HepG2 (cell line): ENCODE results near the gene STUM. TPM values are rescaled to one million over a fixed set of nuclear protein-coding genes. Genes with fewer than 3 reads are reported as not detected.

Source experiments
- ATAC-seq: fragments of 200-7000 bp; cut with Tn5 transposase; 3 replicates; pipeline ENCODE4 v1.9.1; 2020; ENCODE audit warnings: mild to moderate bottlenecking, moderate library complexity
- BruUV-seq: library from RNA; stranded (reverse); fragments of 400-500 nt; replicated peaks from 2 replicates; lab custom pipeline; 2021; lab: Mats Ljungman, UMichigan
- CTCF ChIA-PET: fragments of 300-600 bp; formaldehyde crosslinking; extraction: SDS; loops from one replicate; lab custom pipeline; 2021; ENCODE audit warnings: low total read pairs, inconsistent platforms, low intra/inter-chr PET ratio; lab: Yijun Ruan, JAX
- POLR2A ChIA-PET: fragments of 350-600 bp; sonication (Branson Sonifier 250); formaldehyde crosslinking; loops from one replicate; lab custom pipeline; 2020; ENCODE audit warnings: antibody characterized with exemption, inconsistent platforms; lab: Yijun Ruan, JAX
- DNase-seq: peaks from one replicate; pipeline ENCODE4 v3.0.0-alpha.2; 2015; ENCODE audit warnings: low spot score
- FAIRE-seq: peaks from 3 replicates; lab custom pipeline; 2011; peaks lifted over from hg19 to GRCh38; lab: Jason Lieb, UNC
- H2AFZ ChIP-seq: one replicate; pipeline ENCODE4 v1.6.1; 2011; ENCODE audit warnings: low read length, inconsistent platforms
- H3K27ac ChIP-seq: fragments of 300-600 bp; 3 replicates; pipeline ENCODE4 v1.8.0; 2011; ENCODE audit warnings: mixed run types, mild to moderate bottlenecking, mixed read lengths, low read length, inconsistent platforms; ENCODE audit not compliant: insufficient read depth; ENCODE audit errors: extremely low read length
- H3K27me3 ChIP-seq, 2 experiments: fragments of 200-600 bp in 1 of 2; 2 replicates in 1 of 2; 3 replicates in 1 of 2; pipeline versions ENCODE4 v1.6.0 to v1.8.0; 2011; ENCODE audit warnings: low read length in 2 of 2, mild to moderate bottlenecking in 2 of 2, moderate library complexity in 2 of 2, inconsistent platforms in 1 of 2; ENCODE audit not compliant: insufficient read depth in 2 of 2, control insufficient read depth in 1 of 2
- H3K36me3 ChIP-seq, 2 experiments: fragments of 200-600 bp in 1 of 2; replicated peaks in 1 of 2; 2 replicates in 1 of 2; 3 replicates in 1 of 2; pipeline versions ENCODE4 v1.5.1 to v1.8.0; 2011; ENCODE audit warnings: low read length in 2 of 2, inconsistent platforms in 1 of 2; ENCODE audit not compliant: insufficient read depth in 2 of 2, control insufficient read depth in 1 of 2
- H3K4me1 ChIP-seq: 2 replicates; pipeline ENCODE4 v1.5.1; 2012; ENCODE audit warnings: low read length, inconsistent platforms; ENCODE audit not compliant: insufficient read depth
- H3K4me2 ChIP-seq: 2 replicates; pipeline ENCODE4 v1.6.0; 2011; ENCODE audit warnings: low read depth, low read length, inconsistent platforms
- H3K4me3 ChIP-seq, 3 experiments: fragments of 200-600 bp in 1 of 3; sonication (generic), shearing (Covaris generic) in 1 of 3; replicated peaks in 1 of 3; 2 replicates each; pipeline ENCODE4 v1.5.1; 2011 to 2016; ENCODE audit warnings: low read length in 3 of 3, inconsistent platforms in 2 of 3, low read depth in 2 of 3, mild to moderate bottlenecking in 2 of 3, control low read depth in 1 of 3, mixed read lengths in 1 of 3; ENCODE audit not compliant: insufficient read depth in 1 of 3
- H3K79me2 ChIP-seq: one replicate; pipeline ENCODE4 v1.6.1; 2011; ENCODE audit warnings: low read length, inconsistent platforms; ENCODE audit not compliant: insufficient read depth
- H3K9ac ChIP-seq: 2 replicates; pipeline ENCODE4 v1.6.0; 2011; ENCODE audit warnings: mild to moderate bottlenecking, low read depth, low read length, inconsistent platforms; ENCODE audit not compliant: insufficient read depth
- H3K9me3 ChIP-seq: 2 replicates; pipeline ENCODE4 v1.5.1; 2012; ENCODE audit warnings: mild to moderate bottlenecking, low read length
- H4K20me1 ChIP-seq: 2 replicates; pipeline ENCODE4 v1.6.0; 2011; ENCODE audit warnings: inconsistent platforms, mild to moderate bottlenecking, low read length, moderate library complexity; ENCODE audit not compliant: insufficient read depth
- HNRNPUL1 ChIP-seq: fragments of 200-400 bp; formaldehyde crosslinking; IDR thresholded peaks from 2 replicates; pipeline ENCODE4 v1.6.1; 2017; ENCODE audit warnings: low read depth, mild to moderate bottlenecking, low read length, moderate library complexity
- KLF13 ChIP-seq: sonication (generic); formaldehyde crosslinking; IDR thresholded peaks from 2 replicates; pipeline ENCODE4 v1.4.0; 2020; ENCODE audit warnings: mild to moderate bottlenecking, missing genetic modification reagents
- KLF16 ChIP-seq, 2 experiments: sonication (generic) in 1 of 2; formaldehyde crosslinking in 1 of 2; IDR thresholded peaks; 2 replicates each; pipeline versions ENCODE4 v1.6.1 to v1.8.0; 2016 to 2023; ENCODE audit warnings: missing genetic modification reagents in 2 of 2, missing compliant biosample characterization in 1 of 2
- MNT ChIP-seq: fragments of 450-650 bp; IDR thresholded peaks from 2 replicates; pipeline ENCODE4 v1.6.1; 2016
- RCOR2 ChIP-seq: IDR thresholded peaks from 2 replicates; pipeline ENCODE4 v1.6.1; 2016; ENCODE audit warnings: missing biosample characterization, missing genetic modification reagents
- ZNF280D ChIP-seq: sonication (generic); formaldehyde crosslinking; IDR thresholded peaks from 2 replicates; pipeline ENCODE4 v1.5.1; 2020; ENCODE audit warnings: mild to moderate bottlenecking, missing genetic modification reagents
- whole genome bisulfite sequencing: methylation state at CpG from one replicate; pipeline ENCODE4 v1.1.6; 2017; ENCODE audit warnings: low lambda C conversion rate; 5-methylcytosine and 5-hydroxymethylcytosine counted together
- in situ Hi-C: cut with HindIII; loops from 2 replicates; pipeline ENCODE4 v1.10.0; 2017; ENCODE audit warnings: low pct_unique_long_range_greater_than_20kb; ENCODE audit not compliant: extremely low pct_ligation_motif_present
- intact Hi-C: fragments of 100-400 bp; cut with micrococcal nuclease; formaldehyde crosslinking; loops from one replicate; pipeline ENCODE4 v1.10.0; 2022; ENCODE audit not compliant: unreplicated experiment
- polyA plus RNA-seq, 8 experiments: library from polyadenylated mRNA; depleted of rRNA in 3 of 8; stranded (reverse) in 7 of 8; unstranded in 1 of 8; fragments of >200 nt; fragmentation: Illumina TruSeq in 4 of 8; extraction: Trizol in 4 of 8; gene quantifications; 2 replicates each; pipeline versions ENCODE4 v1.2.1 to v1.2.3, GENCODE V29; 2011 to 2016; ENCODE audit warnings: low read depth in 4 of 8, missing spikeins in 1 of 8, mixed read lengths in 1 of 8; ENCODE audit not compliant: insufficient read depth in 1 of 8
- total RNA-seq, 5 experiments: library from RNA; depleted of rRNA; stranded (reverse); fragments of >200 nt; fragmentation: Illumina TruSeq; extraction: Trizol; gene quantifications; 2 replicates each; pipeline ENCODE4 v1.2.3, GENCODE V29; 2016; ENCODE audit warnings: low read depth in 1 of 5

Gene STUM
- total and polyA plus RNA-seq, 2 of the 13 experiments (the other 11 are each of a cell fraction or from before 2014, with no cell fraction given) = not detected

DNA sequence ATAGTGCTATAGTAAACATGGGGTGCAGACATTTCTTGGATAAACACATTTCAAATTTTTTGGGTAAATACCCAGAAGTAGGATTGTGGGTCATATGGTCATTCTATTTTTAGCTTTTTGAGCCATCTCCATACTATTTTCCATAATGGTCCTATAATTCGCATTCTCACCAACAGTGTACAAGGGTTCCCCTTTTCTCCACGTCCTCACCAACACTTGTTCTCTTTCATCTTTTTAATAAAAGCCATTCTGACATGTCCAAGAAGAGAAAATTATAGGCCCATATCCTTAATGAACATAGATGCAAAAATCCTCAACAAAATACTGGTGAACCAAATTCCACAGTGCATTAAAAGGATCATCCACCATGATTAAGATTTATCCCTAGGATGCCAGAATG, 8.9 kb downstream of the STUM start:
- Histone ChIP-seq H4K20me1 (no peaks in the 10 kb centered on the region), H3K27ac (no peak overlapping the region), H3K36me3 (no peaks in the 10 kb centered on the region), H2AFZ (no peak overlapping the region), H3K79me2 (no peaks in the 10 kb centered on the region)
- no peak for ATAC-seq
- POLR2A ChIA-PET = no interaction called here
- no peak for TF ChIP-seq KLF16 (CRISPR knock-in tag; IDR thresholded peaks at IDR 0.05)
- no peak for TF ChIP-seq RCOR2
- no peak for TF ChIP-seq KLF13
- no peak for TF ChIP-seq HNRNPUL1
- TF ChIP-seq, all 625 proteins: peak for 0
- WGBS = 44% methylated on average over 2 of the region's 2 CpGs
- no peaks in the 10 kb centered on the region for H3K9me3 ChIP-seq
- H3K9ac ChIP-seq = no peak overlapping the region
- no peak for FAIRE-seq
- CTCF ChIA-PET = no interaction called here
- no peak for DNase-seq
- H3K27me3 ChIP-seq = peaks cover 0 to 15% of the 10 kb centered on the region in 2 experiments; a peak in 3 of 5 replicates
- BruUV-seq = no TSS peak
- peaks cover 8% of the 10 kb centered on the region; the same call in 1 of the 2 replicates for H3K4me1 ChIP-seq
- no peak overlapping the region for H3K4me2 ChIP-seq
- intact Hi-C loops (no loop called here), in situ Hi-C loops (no loop called here)
- H3K4me3 ChIP-seq = no peak overlapping the region

- ChIA-PET CTCF (no interaction called here), POLR2A (no interaction called here)
- no peaks in the 10 kb centered on the region for H3K36me3 ChIP-seq
- BruUV-seq = no TSS peak
- no peak overlapping the region for H2AFZ ChIP-seq
- TF ChIP-seq ZNF280D (CRISPR knock-in tag) = no peak
- TF ChIP-seq MNT = peak; percentile 36; the same call in 1 of the 2 replicates
- H3K9ac ChIP-seq = no peak overlapping the region
- DNase-seq (no peak), FAIRE-seq (no peak), ATAC-seq (no peak)
- H3K9me3 ChIP-seq = no peaks in the 10 kb centered on the region
- peaks cover 8% of the 10 kb centered on the region; the same call in 1 of the 2 replicates for H3K4me1 ChIP-seq
- no peaks in the 10 kb centered on the region for H4K20me1 ChIP-seq
- no peak overlapping the region for H3K4me2 ChIP-seq
- 38% methylated on average over 6 of the region's 6 CpGs for WGBS
- no peaks in the 10 kb centered on the region for H3K79me2 ChIP-seq
- no peak overlapping the region for H3K27ac ChIP-seq
- in situ Hi-C loops (no loop called here), intact Hi-C loops (no loop called here)
- H3K4me3 ChIP-seq = no peak overlapping the region
- H3K27me3 ChIP-seq = peaks cover 0 to 15% of the 10 kb centered on the region in 2 experiments; a peak in 2 of 5 replicates
These were observed 9.6 kb downstream of the STUM start for GRCh38 chr1:226558036-226558650.
